Measurements from ENCODE around the gene PPP1R12B. TPM values are rescaled to one million over a fixed set of nuclear protein-coding genes. Genes with fewer than 3 reads are reported as not detected.
A peak's percentile ranks its signal among the peaks of the same experiment; 100 is the strongest.
"Not testable (repeated sequence)": the region's sequence is repeated elsewhere in the genome, so short reads cannot be mapped to it uniquely, and the experiment has no call there.

PPP1R12B gene
- total RNA-seq, 1 donor from 2014 or later: 61.6 TPM

- Mint-ChIP-seq H3K27me3 (ENCODE audit: low read depth) (peaks cover 2% of the 10 kb centered on the region), H3K4me1 (peaks cover 9% of the 10 kb centered on the region), H3K9me3 (no peaks in the 10 kb centered on the region), H3K4me3 (no peak overlapping the region), H3K27ac (no peak overlapping the region), H3K36me3 (no peaks in the 10 kb centered on the region)
- no peak for DNase-seq (ENCODE audit: low spot score in 2 of 2, unreplicated experiment in 2 of 2)
- TF ChIP-seq, protein P1, sequence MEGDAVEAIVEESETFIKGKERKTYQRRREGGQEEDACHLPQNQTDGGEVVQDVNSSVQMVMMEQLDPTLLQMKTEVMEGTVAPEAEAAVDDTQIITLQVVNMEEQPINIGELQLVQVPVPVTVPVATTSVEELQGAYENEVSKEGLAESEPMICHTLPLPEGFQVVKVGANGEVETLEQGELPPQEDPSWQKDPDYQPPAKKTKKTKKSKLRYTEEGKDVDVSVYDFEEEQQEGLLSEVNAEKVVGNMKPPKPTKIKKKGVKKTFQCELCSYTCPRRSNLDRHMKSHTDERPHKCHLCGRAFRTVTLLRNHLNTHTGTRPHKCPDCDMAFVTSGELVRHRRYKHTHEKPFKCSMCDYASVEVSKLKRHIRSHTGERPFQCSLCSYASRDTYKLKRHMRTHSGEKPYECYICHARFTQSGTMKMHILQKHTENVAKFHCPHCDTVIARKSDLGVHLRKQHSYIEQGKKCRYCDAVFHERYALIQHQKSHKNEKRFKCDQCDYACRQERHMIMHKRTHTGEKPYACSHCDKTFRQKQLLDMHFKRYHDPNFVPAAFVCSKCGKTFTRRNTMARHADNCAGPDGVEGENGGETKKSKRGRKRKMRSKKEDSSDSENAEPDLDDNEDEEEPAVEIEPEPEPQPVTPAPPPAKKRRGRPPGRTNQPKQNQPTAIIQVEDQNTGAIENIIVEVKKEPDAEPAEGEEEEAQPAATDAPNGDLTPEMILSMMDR (IDR thresholded peaks at IDR 0.05; ENCODE audit: unreplicated experiment): no peak
Observed at GRCh38 chr1:202624088-202624780, 275.7 kb downstream of the PPP1R12B start.

GRCh38 chr1:202624781-202625108 is 276.2 kb downstream of the PPP1R12B start:
- no peak overlapping the region for H3K27ac Mint-ChIP-seq
- H3K4me3 Mint-ChIP-seq: no peak overlapping the region
- peaks cover 4% of the 10 kb centered on the region for H3K27me3 Mint-ChIP-seq (ENCODE audit: low read depth)
- TF ChIP-seq, protein P1 (IDR thresholded peaks at IDR 0.05; ENCODE audit: unreplicated experiment): no peak
- no peaks in the 10 kb centered on the region for H3K36me3 Mint-ChIP-seq
- H3K9me3 Mint-ChIP-seq: no peaks in the 10 kb centered on the region
- peaks cover 9% of the 10 kb centered on the region for H3K4me1 Mint-ChIP-seq
- DNase-seq (ENCODE audit: low spot score in 2 of 2, unreplicated experiment in 2 of 2): no peak

- no peaks in the 10 kb centered on the region for H3K36me3 Mint-ChIP-seq
- peaks cover 10% of the 10 kb centered on the region for H3K27me3 Mint-ChIP-seq (ENCODE audit: low read depth)
- TF ChIP-seq, protein P1 (IDR thresholded peaks at IDR 0.05; ENCODE audit: unreplicated experiment): peak; percentile 45
- H3K9me3 Mint-ChIP-seq: no peaks in the 10 kb centered on the region
- no peak overlapping the region for H3K4me3 Mint-ChIP-seq
- peak; percentile 46 to 67 for DNase-seq (ENCODE audit: low spot score in 2 of 2, unreplicated experiment in 2 of 2)
- H3K4me1 Mint-ChIP-seq: peaks cover 9% of the 10 kb centered on the region
- H3K27ac Mint-ChIP-seq: no peak overlapping the region
Observed at GRCh38 chr1:202625416-202626360, 277.2 kb downstream of the PPP1R12B start.

DNA sequence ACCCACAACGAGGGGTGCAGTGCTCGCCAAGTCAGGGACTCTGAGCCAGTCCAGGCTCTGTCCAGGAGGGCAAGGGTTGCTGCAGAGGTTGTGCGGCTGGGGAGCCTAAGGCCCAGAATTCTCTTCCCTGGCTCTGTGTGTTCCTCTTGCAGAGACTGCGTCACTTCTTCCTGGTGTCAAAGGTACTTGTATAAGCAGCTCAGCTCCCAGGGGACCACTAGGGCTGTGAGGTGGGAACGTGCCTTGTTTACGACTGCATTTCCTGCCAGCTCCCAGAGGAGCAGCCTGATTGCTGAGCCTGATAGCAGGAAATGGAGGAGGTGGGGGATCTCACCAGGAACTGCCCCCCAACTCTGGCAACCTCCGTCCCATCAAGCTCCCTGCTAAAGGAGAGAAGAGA is 278.5 kb downstream of the PPP1R12B start:
- peaks cover 20% of the 10 kb centered on the region for H3K27me3 Mint-ChIP-seq (ENCODE audit: low read depth)
- H3K9me3 Mint-ChIP-seq; H3K4me1 Mint-ChIP-seq; H3K4me3 Mint-ChIP-seq; H3K27ac Mint-ChIP-seq; DNase-seq (ENCODE audit: low spot score in 2 of 2, unreplicated experiment in 2 of 2); H3K36me3 Mint-ChIP-seq: not testable (repeated sequence)

DNA sequence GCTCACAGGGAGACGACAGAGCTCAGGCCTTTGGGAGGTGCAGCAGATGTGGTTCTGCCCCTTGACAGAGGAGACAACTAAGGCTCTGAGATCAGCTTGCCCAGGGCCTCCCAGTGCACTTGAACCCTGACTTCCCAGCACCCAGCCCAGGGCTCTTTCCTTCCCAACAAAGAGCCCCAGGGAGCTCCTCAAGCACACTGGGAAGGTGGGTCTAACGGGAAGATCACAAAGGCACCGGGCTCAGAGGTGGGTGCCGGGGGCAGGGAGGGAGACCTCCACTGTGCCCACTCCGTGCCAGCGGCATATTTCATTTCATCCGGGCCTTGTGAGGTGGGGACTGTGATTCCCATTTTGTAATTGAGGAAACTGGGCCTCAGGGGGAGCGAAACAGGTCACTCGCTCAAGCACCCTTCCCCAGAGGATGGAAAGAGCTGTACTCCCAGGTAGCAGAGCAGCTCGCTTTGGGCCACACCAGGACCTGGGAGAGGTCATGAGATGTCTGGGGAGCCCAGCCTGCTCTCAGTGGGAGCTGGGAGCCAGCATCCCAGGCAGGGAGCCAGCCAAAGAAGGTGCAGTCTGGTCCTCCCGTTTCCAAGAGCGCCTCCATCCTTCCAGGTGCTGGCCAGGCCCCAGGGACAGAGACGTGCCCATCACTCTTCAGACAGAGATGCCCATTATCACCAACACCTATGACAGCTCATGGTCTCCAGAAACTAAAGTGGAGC is 279.5 kb downstream of the PPP1R12B start:
- no peak for DNase-seq (ENCODE audit: low spot score in 2 of 2, unreplicated experiment in 2 of 2)
- no peaks in the 10 kb centered on the region for H3K36me3 Mint-ChIP-seq
- H3K4me1 Mint-ChIP-seq: peaks cover 6% of the 10 kb centered on the region
- peaks cover 27% of the 10 kb centered on the region for H3K27me3 Mint-ChIP-seq (ENCODE audit: low read depth)
- TF ChIP-seq, protein P1 (IDR thresholded peaks at IDR 0.05; ENCODE audit: unreplicated experiment): no peak
- H3K4me3 Mint-ChIP-seq: no peak overlapping the region
- H3K27ac Mint-ChIP-seq: no peak overlapping the region
- no peaks in the 10 kb centered on the region for H3K9me3 Mint-ChIP-seq

Data from mesothelial cell of epicardium (in vitro differentiated cells).